GM18909 (cell line): ENCODE results near the gene HLA-C.
"Not testable (repeated sequence)": the region's sequence is repeated elsewhere in the genome, so short reads cannot be mapped to it uniquely, and the experiment has no call there.

Experiments used
- ATAC-seq: cut with Tn5 transposase; IDR thresholded peaks from one replicate; pipeline ENCODE4 v1.9.1; 2021; ENCODE audit warnings: mild to moderate bottlenecking; ENCODE audit not compliant: unreplicated experiment, poor library complexity

HLA-C gene

DNA sequence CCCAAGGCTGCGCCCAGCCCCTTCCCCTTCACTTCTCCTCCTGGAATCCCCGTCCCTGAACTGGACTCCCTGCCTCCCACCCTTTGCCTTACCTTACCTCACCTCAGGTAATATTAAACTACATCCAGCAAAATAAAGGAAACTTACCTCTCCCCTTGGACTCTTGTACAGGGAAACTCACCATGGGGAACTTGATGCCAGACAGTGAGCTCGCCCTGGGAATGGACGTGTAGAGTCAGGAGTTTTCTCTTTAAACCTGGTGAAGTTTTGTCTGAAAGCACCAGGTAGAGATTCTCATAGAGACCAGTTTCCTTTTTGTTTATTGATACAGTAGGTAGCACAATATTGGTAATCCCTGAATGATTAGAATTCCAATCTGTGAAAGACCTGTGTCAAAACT is 544 bp upstream of the HLA-C start:
- peak; percentile 6 for ATAC-seq

DNA sequence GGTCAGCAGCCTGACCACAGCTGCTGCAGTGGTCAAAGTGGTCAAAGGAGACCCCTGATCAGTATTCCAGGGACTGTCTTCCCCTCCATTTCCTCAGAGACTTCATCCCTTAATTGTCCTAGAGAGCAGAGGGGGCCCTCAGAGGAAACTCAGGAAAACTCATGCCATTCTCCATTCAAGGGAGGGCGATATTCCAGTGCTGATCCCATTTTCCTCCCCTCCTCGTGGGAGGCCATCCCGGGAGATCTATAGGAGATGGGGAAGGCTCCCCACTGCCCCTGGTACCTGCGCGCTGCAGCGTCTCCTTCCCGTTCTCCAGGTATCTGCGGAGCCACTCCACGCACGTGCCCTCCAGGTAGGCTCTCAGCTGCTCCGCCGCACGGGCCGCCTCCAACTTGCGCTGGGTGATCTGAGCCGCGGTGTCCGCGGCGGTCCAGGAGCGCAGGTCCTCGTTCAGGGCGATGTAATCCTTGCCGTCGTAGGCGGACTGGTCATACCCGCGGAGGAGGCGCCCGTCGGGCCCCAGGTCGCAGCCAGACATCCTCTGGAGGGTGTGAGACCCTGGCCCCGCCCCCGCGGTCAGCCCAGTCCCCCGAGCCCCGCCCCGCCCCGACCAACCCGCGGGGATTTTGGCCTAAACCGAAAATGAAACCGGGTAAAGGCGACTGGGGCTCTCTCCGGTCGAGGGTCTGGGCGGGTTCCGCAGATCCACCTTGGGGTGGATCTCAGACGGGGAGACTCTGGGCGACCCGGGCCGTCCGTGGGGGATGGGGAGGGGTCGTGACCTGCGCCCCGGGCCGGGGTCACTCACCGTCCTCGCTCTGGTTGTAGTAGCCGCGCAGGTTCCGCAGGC is 878 bp downstream of the HLA-C start:
- ATAC-seq = peak; percentile 38

DNA sequence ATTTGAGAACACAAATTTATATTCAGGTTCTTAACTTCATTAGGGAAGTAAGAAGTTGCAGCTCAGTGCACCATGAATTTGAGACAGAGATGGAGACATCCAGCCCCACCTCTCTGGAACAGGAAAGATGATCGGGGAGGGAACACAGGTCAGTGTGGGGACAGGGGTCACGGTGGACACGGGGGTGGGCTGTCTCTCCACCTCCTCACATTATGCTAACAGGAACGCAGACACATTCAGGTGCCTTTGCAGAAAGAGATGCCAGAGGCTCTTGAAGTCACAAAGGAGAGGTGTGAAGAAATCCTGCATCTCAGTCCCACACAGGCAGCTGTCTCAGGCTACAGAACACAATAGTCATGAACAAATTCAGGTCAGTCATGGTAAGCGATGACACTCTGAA is 3.1 kb downstream of the HLA-C start:
- no peak for ATAC-seq

GRCh38 chr6:31268369-31268765 is 3.5 kb downstream of the HLA-C start:
- ATAC-seq = no peak

- ATAC-seq = no peak
Observed at GRCh38 chr6:31267651-31268368, 4.1 kb downstream of the HLA-C start.

DNA sequence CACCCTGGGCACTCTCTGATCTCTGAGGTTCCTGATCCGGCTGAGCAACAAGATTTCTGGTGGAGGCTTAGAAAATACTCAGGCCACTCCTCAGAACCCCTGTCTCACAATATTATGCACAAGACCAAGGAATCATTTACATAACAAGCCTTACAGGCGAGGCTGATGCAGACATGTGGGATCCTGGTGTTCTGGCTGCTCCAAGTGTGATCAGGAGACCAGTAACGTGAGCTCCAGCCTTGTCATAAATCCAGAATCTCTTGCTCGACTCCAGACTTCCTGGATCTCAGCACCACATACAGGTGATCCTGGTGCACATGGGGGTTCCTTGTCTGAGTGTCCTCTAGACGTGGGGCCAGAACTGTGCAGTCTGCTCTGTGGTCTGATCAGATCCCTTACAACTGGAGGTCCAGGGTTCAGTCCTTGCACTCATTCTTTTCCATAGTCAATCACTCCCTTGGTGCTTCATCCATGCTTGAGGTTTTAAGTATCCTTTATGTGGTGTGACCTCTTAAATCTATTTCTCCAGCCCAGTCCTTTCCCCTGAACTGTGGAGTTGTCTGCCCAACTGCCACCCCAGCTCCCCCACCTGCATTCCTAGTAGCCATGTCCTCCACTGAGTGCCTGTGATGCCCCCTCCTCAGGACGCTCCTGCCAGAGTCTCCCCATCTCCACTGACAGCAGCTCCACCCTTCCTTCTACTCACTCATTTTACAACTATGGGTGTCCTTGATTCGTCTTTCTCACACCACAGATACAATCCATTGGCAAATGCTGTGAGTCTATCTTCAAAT is 5.1 kb downstream of the HLA-C start:
- no peak for ATAC-seq

DNA sequence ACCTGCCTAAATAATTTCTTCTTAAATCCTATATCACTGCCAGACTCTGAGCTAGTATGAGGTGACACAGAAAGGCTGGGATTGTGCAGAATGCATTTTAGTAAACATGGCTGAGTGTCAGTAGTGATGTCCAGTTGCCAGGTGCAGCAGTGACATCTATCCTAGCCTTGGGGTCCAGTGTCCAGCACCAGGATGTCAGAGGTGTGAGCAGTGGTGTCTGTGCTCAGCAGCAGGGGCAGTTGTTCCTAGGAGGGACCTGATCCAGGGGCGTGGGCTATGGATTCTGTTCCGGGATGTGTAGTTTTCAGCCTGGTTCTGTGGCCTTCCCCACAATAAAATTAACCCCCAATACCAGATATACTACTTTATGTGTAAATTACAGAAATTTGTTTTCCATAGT is 6.0 kb downstream of the HLA-C start:
- no peak for ATAC-seq

GRCh38 chr6:31263346-31263933 is 8.5 kb downstream of the HLA-C start:
- ATAC-seq = not testable (repeated sequence)

- not testable (repeated sequence) for ATAC-seq
Observed at GRCh38 chr6:31259995-31260394, 11.9 kb downstream of the HLA-C start.

DNA sequence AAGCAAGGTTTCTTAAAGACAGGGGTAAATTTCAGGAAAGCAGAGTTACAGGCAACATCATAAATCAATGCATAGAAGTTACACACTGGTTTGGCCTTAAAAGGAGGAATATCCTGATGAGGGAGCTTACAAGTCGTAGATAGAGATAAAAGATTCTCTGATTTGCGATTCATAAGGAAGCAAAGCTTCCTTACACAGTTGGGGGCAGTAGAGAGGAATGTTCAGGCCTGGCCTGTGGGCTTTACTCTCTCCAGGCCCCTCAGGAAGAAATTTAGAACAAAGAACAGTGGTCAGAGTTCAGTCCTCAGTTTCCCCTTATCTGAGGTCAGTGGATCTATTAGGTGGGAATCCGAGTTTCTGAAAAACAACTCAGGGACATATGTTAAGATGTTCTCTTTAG is 19.3 kb downstream of the HLA-C start:
- ATAC-seq = no peak

DNA sequence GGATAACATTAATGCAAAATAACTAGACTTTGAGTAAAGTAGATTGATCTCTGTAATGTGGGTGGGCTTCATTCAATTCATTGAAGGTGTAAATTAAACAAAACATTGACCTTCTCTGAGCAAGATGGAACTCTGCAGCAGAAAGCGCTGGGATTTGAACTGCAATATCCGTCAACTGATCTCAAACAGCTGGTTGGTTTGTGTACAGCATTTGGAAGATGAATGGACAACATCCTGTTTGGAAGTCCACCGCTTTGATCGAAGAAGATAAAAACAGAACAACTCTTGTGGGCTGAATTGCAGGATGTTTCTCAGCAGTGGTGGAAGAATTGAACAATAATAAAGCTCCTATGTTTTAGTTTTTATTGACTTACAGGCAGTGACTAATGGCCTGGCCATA is 20.6 kb downstream of the HLA-C start:
- no peak for ATAC-seq

DNA sequence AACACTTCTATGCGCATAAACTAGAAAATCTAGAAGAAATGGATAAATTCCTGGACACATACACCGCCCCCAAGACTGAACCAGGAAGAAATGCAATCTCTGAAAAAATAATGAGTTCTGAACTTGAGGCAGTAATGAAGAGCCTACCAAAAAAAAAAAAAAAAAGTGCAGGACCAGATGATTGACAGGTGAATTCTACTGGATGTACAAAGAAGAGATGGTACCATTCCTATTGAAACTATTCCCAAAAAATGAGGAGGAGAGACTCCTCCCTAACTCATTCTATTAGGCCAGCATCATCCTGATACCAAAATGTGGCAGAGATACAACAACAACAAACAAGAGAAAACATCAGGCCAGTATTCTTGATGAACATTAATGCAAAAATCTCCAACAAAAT is 22.7 kb downstream of the HLA-C start:
- no peak for ATAC-seq

- no peak for ATAC-seq
Observed at GRCh38 chr6:31247813-31248212, 24.1 kb downstream of the HLA-C start.

GRCh38 chr6:31246051-31246521 is 25.8 kb downstream of the HLA-C start:
- ATAC-seq = no peak

- ATAC-seq = no peak
Observed at GRCh38 chr6:31243508-31243907, 28.4 kb downstream of the HLA-C start.

DNA sequence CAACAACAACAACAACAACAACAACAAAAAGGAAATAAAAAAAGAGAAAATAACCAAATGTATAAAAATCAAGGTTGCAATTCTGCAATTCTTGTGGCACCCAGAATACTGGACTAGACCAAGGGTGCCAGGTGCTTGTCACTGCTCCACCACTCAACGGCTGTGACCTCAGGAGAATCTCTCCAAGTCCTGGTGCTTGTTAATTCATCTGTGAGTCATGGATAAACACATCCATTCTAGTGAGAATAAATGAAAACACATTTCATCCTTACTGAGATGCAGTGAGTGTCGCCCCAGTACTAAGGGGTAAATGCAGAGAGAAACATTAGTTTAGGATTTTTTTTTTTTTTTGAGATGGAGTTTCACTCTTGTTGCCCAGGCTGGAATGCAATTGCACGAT is 32.0 kb downstream of the HLA-C start:
- ATAC-seq = no peak

GRCh38 chr6:31234101-31234500 is 37.8 kb downstream of the HLA-C start:
- not testable (repeated sequence) for ATAC-seq

GRCh38 chr6:31228476-31228875 is 43.4 kb downstream of the HLA-C start:
- no peak for ATAC-seq

DNA sequence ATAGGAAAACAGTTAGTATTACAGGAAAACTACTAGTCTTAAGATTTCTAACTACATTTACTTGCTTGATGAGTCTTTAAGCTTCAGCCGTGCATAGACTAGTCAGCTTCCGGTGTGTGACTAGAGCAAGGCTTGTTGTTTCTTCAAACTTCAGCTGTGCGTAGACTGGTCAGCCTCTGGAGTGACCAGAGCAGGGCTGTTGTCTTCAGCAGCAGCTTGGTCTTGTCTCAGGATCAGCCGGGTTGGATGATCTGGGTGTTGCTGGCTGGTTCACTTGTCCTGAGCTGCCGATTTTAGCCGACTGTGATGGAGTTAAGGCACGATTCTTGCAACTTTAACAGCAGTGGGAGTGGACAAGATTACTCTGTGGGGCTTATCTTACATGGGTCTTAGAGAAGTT is 44.7 kb downstream of the HLA-C start:
- ATAC-seq = no peak

DNA sequence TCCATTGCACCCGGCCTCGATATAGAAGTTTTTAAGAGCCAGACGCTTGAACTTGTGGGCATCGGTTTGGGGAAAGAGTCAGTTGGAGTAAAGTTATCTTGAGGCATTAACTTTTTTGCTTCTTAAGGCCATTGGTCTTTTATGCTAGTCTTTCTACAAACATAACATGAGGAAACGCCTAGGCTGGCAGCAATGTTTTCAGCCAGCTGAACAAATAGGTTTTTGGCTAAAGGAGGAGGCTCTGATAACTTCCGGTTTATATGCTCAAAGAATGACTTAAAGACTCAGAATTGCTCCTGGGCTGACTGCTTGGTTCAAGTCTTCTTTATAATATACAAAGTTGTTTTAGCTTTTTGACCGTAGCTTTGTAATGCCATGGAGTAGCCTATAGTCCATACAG is 46.2 kb downstream of the HLA-C start:
- no peak for ATAC-seq
